IPS-18c (cell line): ENCODE measurements around the gene AMZ2.
A peak's percentile ranks its signal among the peaks of the same experiment; 100 is the strongest.
"Not testable (repeated sequence)": the region's sequence is repeated elsewhere in the genome, so short reads cannot be mapped to it uniquely, and the experiment has no call there.

Experiments used
- H3K4me3 ChIP-seq: 2 replicates; pipeline ENCODE4 v1.7.0; 2013; ENCODE audit warnings: low read depth, mild to moderate bottlenecking, low read length, moderate library complexity; ENCODE audit not compliant: insufficient read depth
- H3K9me3 ChIP-seq: one replicate; pipeline ENCODE4 v1.6.1; 2013; ENCODE audit warnings: mild to moderate bottlenecking, low read length, moderate library complexity; ENCODE audit not compliant: control insufficient read depth, insufficient read depth

The AMZ2 gene

DNA sequence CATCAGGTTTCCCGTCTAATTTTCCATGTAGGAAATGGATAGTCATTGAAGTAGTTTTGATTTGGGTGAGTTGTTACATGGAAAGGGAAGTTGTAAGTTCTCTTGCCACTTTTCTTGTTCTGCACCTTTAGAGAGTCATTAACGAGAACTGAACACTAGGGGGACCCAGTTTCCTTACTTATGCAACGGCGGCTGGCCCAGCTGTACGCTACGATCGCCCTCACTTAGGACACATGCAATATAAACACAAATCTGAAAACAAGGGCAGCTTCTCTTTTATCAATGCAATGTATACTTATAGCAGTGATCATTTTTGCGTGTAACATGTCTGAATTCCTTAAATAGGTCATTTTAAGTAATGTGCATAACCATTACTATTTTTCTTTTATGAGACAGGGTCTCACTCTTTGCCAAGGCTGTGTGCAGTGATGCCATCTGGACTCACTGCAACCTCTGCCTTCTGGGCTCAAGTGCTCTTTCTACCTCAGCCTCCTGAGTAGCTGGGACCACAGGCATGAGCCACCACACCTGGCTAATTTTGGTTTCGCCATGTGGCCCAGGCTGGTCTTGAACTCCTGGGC is 15.3 kb downstream of the AMZ2 start:
- not testable (repeated sequence) for H3K4me3 ChIP-seq, H3K9me3 ChIP-seq

DNA sequence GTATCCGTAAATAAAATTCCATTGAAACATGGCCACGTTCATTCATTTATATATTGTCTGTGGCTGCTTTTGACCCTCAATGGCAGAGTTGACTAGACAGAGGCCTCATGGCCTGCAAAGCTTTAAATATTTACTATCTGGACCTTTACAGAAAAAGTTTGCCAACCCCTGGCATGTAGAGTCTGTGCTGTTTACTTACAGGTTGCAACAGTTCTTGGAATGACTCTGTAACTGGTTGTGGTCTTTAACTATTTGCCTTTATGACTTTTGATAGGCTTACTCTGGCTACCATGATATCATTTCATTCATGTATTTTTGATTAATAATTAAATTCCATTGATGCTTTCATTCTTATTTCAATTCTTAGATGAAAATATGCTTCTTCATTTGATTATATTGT is 18.0 kb downstream of the AMZ2 start:
- H3K4me3 ChIP-seq, H3K9me3 ChIP-seq: not testable (repeated sequence)

DNA sequence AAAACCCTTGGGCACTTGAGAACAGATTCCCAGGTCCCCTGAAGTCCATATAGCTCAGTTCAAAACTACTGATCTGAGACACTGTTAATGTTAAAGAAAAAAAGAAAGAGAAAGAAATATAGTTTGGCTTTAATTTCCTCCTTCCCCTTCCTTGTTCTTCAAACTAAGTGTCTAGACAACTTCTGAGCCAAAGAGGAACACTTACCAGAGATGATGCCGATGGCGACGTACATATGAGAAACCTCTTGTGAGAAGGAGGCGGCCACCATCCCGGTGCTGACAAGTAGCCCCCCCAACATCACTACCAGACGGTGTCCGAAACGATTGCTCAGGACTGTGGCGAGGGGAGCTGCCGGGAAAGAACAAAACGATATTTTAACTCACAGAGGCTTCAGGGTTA is 25.9 kb downstream of the AMZ2 start:
- Histone ChIP-seq H3K9me3 (peaks cover 2% of the 10 kb centered on the region), H3K4me3 (no peak overlapping the region)

DNA sequence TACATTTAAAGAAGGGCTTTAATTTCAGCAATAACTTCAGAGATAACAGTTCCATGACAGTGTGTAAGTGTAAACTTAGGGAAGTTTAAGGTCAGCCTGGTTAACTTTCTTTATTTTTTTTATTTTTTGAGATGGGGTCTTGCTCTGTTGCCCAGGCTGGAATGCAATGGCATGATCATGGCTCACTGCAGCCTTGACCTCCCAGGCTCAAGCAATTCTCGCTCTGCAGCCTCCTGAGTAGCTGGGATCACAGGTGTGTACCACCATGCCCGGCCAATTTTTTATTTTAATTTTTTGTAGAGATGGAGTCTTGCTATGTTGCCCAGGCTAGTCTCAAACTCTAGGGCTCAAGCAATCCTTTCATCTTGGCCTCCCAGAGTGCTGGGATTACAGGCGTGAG is 28.5 kb downstream of the AMZ2 start:
- H3K4me3 ChIP-seq, H3K9me3 ChIP-seq: not testable (repeated sequence)

DNA sequence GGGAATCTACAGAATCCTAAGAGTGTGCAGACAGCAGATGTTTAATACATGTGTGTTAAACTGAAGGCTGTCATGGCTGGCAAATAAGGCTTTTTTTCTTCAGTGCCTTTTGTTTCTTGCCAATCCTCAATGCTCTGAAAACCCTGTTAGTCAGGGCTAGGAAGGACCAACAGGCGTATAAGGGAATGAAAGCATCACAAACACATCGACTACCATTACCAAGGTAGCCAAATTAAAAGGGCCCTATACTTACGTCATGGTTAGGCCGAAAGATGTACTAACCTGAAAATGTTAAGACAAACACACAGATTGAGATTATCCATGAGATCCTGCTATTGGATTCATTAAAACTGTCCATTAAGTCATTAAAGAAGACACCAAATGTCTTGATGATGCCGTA is 30.0 kb downstream of the AMZ2 start:
- Histone ChIP-seq H3K4me3 (no peak overlapping the region), H3K9me3 (peaks cover 2% of the 10 kb centered on the region)

DNA sequence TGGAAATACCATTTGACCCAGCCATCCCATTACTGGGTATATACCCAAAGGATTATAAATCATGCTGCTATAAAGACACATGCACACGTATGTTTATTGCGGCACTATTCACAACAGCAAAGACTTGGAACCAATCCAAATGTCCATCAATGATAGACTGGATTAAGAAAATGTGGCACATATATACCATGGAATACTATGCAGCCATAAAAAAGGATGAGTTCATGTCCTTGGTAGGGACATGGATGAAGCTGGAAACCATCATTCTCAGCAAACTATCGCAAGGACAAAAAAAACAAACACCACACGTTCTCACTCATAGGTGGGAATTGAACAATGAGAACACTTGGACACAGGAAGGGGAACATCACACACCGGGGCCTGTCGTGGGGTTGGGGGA is 34.1 kb downstream of the AMZ2 start:
- H3K4me3 ChIP-seq, H3K9me3 ChIP-seq: not testable (repeated sequence)

DNA sequence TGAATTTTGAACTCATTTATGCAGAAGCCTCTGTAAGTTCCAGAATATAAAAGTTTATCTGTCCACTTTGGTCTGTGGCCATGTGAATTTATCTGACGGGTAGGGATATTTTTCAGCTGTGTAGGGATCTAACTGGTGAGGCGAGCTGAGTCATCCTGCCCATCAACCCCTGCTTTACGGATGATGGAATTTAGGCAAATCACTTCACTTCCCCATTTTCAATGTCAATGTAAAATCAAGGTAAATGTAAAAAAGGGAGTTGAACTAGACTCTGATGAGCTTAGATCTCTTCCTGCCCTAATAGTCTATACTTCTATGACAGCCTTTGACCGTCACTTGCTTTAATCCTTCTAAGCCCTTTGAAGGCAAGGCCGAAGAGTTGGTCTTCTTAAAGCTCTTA is 40.5 kb downstream of the AMZ2 start:
- Histone ChIP-seq H3K9me3 (no peaks in the 10 kb centered on the region), H3K4me3 (no peak overlapping the region)

DNA sequence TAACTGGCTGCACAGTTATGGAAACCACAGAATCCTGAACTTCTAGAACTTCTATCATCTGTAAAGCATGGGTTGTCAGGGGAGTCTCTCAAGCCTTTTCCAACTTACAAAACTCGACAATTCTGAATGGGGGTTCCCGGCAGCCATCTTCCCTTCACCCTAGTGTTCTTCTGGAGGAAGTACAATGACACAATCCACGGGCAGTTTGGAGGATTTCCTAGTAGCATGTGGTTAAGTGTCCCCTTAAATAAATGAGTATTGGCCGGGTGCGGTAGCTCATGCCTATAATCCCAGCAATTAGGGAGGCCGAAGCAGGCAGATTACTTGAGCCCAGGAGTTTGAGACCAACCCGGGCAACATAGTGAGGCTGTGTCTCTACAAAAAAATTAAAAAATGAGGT is 41.0 kb downstream of the AMZ2 start:
- Histone ChIP-seq H3K4me3 (no peak overlapping the region), H3K9me3 (no peaks in the 10 kb centered on the region)

DNA sequence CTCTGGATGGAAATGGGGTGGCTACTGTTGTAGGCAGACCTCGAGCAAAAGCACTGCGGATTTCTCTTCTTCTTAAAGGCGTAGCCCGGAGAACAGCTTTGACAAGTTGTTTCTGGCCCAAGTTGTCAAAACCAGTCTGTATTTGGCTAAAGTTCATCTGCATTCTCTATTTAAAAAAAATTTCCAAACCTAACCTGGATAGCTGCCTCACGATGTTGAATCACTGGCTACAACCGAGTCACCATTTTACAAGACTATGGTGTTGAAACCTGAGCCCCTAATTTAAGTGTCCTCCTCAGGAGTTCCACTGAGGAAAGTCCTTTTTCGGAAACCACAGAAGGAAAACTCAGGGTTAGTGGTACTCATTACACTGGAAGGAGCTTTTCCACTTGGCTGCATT is 41.6 kb downstream of the AMZ2 start:
- H3K4me3 ChIP-seq, result no peak overlapping the region; the same call in 1 of the 2 replicates
- H3K9me3 ChIP-seq, result no peaks in the 10 kb centered on the region

DNA sequence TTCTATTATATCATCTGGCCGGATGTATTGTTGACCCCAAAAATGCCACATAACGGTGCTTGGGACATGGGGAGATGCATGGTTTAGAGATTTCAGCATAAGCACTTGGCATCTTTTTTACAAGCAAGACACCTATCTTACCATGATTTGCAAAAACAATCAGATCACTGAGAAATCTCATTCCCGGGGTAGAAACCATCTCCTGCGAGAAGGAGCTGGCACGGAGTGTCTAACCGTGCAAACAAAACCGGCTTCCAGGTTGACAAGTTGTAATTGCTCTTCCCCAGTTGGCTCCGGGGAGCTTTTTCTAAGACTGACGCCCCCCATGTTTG is 42.1 kb downstream of the AMZ2 start:
- no peaks in the 10 kb centered on the region for H3K9me3 ChIP-seq
- H3K4me3 ChIP-seq, result peak overlapping the region; percentile 81; the same call in 1 of the 2 replicates

DNA sequence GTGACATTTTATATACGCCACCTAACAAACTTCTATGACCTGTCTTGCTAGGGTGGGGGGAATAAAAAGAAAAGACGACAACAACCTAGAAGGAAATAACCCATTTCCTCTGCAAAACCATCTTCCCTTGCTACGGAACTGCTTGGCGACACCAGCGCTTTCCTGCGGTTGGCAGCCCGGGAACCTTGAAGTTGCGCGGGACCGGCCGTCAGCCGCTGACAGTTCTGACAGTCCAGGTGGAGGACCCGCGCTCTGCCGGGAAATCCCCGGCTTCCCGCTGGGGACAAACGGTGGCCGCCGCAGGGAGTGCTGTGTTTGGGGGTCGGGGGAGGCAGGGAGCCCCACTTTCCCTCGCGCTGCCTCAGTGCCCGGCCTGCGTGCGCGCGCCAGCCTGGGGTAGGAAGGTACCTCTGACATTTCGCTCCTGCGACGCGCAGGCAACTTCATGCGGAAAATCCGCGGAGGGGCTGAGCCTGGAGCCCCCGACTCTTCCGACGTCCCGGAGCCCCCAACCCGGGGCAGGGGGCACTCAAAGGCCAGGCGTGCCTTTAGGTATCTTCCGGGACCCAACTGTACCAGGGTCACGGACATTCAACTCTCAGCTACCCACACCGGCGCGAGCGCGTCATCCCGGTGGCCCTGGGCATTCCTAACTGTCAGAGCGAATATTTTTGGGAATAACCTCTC is 42.6 kb downstream of the AMZ2 start:
- peak overlapping the region; percentile 81 for H3K4me3 ChIP-seq
- no peaks in the 10 kb centered on the region for H3K9me3 ChIP-seq

DNA sequence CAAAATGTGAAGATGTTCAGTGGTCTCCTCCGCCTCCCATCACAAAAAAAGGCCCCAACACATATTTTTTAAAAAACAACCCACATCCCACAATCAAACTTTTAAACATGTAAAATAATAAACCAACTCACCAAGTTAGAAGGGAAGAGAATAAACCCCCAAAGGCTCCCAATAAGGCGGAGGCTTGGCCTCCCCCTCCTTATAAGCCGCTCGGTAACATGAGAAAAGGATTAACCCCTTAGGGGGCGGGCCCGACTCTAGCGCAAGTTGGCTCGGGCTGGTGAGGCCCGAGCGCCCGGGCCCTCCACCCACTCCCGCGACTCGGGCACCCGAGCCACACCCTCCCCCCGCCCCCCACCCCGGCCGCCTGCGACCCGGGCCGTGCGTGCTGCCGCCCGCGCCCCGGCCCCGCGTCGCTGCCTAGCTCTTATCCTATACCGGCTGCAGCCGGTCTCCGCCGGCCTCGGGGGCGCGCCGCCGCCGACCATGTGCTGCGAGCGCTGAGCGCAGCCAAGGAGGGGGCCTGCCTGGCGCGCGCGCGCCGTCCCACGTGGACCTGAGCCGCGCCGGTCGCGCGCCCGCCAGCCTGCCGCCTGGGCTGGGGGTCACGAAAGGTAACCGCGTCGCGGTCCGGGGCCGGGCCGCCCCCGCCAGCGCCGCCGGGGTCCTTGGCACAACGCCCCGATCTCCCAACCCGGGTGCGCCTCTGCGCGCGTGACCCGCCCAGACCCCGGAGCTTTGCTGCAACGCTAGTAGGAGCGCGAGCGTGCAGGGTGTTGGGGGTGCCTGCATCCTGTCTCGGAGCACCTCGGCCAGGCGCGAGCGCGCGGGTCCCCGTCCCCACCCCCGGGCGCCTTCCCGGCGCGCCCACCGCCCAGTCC is 43.4 kb downstream of the AMZ2 start, which contains the start of the genes ARSG and SLC16A6:
ARSG (plus strand) TSS at position 541 of the 881 bp plus-strand sequence. CDS start 15,999 bp downstream, outside the sequence.
SLC16A6 (minus strand) TSS at position 173 of the 881 bp plus-strand sequence. CDS start 12,807 bp downstream, outside the sequence.
- Histone ChIP-seq H3K9me3 (no peaks in the 10 kb centered on the region), H3K4me3 (peak within 1 kb of the TSS; percentile 81)

DNA sequence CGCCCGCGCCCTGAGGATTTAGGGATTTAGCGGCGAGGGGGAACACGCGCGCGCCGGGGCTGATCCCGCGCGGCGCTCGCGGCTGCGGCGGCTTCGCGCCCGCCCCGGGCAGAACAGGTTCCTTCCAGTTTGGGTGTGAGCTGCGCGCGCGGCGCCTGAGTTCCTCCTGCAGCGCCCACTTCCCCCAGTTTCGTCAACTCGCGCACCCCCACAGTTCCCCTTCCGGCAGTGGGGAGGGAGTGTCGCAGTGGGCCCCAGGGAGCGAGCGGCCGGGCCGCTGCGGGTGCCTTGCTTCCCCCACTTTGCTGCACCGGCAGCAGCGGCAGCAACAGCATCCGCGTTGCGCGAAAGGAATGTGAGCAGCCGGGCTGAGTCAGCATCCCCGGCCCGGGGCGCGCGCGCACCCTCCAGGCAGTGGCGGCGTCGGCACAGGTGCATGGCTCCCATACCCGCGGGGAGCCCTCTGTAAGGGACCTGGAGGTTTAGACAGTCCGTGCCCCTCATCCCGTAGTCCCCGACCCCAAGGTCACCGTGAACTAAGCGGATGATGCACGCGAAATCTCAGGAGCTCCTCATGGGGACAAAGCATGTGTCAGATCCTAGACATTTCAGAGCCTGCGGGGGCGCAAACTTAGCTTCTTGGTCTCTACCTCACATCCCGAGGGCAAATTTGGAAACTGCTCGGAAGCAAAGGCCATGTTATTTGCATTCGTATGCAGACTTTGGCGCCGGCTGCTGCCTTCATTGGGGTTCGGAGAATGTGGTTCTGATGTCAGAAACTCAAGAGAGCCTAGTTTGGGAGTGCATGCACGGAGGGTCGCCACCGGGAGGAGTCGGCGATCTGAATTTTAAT is 44.2 kb downstream of the AMZ2 start:
- peak overlapping the region; percentile 81 for H3K4me3 ChIP-seq
- no peaks in the 10 kb centered on the region for H3K9me3 ChIP-seq

DNA sequence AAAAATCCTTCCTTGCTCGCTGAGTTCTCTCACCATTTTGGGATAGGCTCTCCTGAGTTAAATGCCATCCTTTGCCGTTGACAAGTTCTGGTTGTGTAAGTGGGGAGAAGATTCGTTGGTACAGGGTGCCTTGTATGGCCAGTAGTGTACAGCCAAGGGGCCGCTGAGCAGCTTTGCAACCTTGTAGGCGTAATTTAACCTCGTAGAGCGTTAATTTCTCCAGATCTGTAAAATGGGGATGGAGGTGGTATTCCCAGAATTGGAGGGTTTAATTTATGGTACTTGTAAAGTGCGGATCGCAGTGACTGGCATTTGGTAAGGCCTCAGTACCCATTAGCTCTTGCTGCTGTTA is 44.8 kb downstream of the AMZ2 start:
- Histone ChIP-seq H3K4me3 (peak overlapping the region; percentile 81), H3K9me3 (no peaks in the 10 kb centered on the region)

DNA sequence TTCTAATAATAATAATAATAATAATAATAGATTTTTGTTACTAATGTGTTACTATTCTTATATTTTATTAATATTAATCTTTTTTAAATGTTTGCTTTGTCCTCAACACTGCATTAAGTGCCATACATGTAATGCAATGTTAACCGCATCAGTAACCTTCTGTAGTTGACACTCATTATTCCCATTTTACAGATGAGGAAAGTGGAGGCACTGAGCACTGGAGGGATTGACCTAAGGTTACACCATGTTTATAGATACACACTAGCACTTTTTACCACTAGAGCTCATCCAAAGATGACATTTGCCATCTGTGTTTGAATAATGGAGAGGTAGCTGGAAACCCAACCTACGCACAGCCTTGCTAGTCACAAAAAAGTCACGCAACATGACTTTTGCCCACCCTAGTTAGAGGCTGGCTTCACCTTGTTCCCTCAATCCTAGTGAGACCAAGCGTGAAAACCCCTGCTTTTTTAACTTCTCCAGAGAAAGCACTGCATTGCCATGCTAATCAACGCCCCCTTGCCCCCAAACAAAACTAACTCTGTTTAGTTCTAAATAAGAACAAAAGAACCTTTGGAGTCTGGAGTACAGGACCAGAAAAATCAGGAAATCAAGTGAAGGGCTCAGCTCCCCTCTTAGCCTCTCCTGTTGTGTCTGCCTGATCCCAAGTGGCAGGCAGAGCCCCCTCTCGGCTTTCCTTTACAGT is 45.8 kb downstream of the AMZ2 start:
- Histone ChIP-seq H3K9me3 (no peaks in the 10 kb centered on the region), H3K4me3 (no peak overlapping the region)

DNA sequence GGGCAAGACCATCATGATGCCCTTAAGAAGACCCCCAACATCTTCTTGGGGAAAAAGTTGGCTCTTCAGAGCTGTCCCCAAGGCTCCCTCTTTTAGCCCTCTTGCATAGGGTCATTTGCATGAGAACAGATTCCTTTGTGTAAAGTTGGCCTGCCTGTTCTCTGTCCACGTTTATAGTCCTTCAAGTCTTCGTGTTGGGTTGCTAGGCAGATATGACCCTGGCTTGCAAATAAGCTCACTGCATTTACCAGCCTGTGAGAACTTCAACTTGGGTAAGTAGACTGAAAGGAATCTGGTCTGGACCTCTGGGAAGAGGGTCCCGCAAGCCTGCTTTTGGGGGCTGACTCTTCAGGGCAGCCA is 46.3 kb downstream of the AMZ2 start:
- Histone ChIP-seq H3K4me3 (no peak overlapping the region), H3K9me3 (no peaks in the 10 kb centered on the region)

DNA sequence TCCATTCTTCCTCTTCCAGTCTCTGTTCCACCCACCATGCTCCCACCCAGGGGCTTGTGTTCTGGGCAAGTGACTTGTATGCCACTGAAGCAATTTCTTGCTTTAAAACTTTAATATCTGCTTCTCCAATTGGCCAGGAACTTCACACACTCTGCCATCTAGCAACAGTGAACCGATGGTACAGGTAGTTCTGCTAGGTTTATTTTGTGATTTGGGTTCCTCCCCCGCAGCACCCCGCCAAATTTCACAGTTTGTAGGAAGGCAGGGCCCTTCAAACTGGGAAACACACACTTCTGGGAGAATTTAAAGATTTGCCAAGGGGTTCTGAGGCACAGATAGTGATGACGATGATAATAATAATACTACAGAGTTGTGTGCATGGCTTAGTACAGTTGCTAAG is 46.8 kb downstream of the AMZ2 start:
- H3K4me3 ChIP-seq, result no peak overlapping the region
- H3K9me3 ChIP-seq, result no peaks in the 10 kb centered on the region
